ENCODE data around the gene SYNGR3. TPM values are rescaled to one million over a fixed set of nuclear protein-coding genes. Genes with fewer than 3 reads are reported as not detected.

Gene SYNGR3
- total RNA-seq, 1 donor from 2014 or later, result 6.0 TPM

DNA sequence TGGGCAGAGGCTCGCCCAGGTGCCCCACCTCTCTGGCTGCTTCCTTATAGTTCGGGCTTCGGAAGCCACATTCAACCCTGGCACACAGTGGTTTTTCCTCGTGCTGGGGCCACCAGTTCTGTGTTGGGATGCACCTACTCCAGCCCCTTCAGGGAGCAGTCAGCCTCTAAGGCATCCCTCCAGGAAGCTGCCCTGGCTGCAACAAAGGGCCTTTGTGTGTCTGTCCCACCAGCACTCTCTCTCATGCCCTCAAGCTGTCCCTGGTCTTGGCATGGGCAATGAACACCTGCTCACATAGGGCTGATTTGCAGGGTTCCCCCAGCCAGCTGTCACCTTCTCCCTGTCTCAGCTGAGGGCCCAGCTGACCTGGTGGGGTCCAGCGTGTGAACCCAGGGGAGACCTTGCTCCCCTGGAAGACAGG, 7.7 kb upstream of the SYNGR3 start:
- no peak for FAIRE-seq
- H3K4me1 ChIP-seq (ENCODE audit: insufficient read depth, low read length), result peaks cover 15% of the 10 kb centered on the region

DNA sequence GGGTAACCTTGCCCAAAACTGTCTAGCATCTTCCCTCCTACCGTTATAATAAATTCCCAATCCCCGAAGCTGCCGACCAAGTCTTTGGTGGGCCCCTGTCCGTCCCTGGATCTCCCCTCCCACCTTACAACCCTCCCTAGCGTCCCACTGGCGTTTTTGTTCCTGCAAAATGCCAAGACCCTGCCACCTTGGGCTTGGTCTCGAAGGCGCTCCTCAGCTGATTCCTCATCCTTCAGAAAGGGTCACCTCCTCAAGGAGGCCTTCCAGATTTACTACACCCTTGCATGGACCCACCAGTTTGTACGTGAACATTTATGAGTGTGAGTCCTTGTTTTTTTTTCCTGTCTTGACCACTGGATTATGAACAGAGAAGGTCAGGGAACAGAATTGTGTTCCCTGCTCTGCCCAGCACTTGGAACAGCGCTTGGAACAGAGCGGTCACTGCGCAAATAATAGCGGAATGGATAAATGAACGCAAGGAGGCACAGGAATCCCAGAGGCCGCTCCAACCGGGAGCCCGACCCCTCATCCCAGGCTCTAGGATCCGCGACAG, 6.7 kb upstream of the SYNGR3 start:
- Histone ChIP-seq H3K9me3 (ENCODE audit: insufficient read depth, low read depth, low read length) (no peaks in the 10 kb centered on the region), H4K20me1 (ENCODE audit: insufficient read depth, low read length) (peaks cover 48% of the 10 kb centered on the region), H2AFZ (ENCODE audit: low read depth, low read length) (no peak overlapping the region), H3K36me3 (ENCODE audit: insufficient read depth, low read length) (peaks cover 5% of the 10 kb centered on the region), H3K9ac (ENCODE audit: low read length) (peak overlapping the region; percentile 53), H3K27ac (ENCODE audit: low read depth, low read length) (no peak overlapping the region), H3K4me1 (ENCODE audit: insufficient read depth, low read length) (peaks cover 15% of the 10 kb centered on the region), H3K4me3 (ENCODE audit: insufficient read depth, low read depth, low read length) (peak overlapping the region; percentile 68), H3K4me2 (ENCODE audit: low read length) (peak overlapping the region; percentile 91), H3K27me3 (ENCODE audit: insufficient read depth, low read length) (peaks cover 32% of the 10 kb centered on the region), H3K79me2 (ENCODE audit: insufficient read depth, low read length) (peaks cover 16% of the 10 kb centered on the region)
- Mint-ChIP-seq H3K36me3 (ENCODE audit: low read depth, unreplicated experiment) (peaks cover 2% of the 10 kb centered on the region), H3K4me1 (ENCODE audit: low read depth, unreplicated experiment) (peaks cover 2% of the 10 kb centered on the region), H3K27me3 (ENCODE audit: low read depth, unreplicated experiment) (peaks cover 19% of the 10 kb centered on the region), H3K9me3 (ENCODE audit: unreplicated experiment) (no peaks in the 10 kb centered on the region), H3K27ac (ENCODE audit: unreplicated experiment) (peak overlapping the region; percentile 92), H3K4me3 (ENCODE audit: unreplicated experiment) (peak overlapping the region; percentile 84)
- DNase-seq (ENCODE audit: low read depth) (no peak), FAIRE-seq (no peak)
- TF ChIP-seq, protein P1, sequence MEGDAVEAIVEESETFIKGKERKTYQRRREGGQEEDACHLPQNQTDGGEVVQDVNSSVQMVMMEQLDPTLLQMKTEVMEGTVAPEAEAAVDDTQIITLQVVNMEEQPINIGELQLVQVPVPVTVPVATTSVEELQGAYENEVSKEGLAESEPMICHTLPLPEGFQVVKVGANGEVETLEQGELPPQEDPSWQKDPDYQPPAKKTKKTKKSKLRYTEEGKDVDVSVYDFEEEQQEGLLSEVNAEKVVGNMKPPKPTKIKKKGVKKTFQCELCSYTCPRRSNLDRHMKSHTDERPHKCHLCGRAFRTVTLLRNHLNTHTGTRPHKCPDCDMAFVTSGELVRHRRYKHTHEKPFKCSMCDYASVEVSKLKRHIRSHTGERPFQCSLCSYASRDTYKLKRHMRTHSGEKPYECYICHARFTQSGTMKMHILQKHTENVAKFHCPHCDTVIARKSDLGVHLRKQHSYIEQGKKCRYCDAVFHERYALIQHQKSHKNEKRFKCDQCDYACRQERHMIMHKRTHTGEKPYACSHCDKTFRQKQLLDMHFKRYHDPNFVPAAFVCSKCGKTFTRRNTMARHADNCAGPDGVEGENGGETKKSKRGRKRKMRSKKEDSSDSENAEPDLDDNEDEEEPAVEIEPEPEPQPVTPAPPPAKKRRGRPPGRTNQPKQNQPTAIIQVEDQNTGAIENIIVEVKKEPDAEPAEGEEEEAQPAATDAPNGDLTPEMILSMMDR (IDR thresholded peaks at IDR 0.05; ENCODE audit: insufficient read depth, low read depth, low read length), result no peak
- TF ChIP-seq EZH2 (IDR thresholded peaks at IDR 0.05; ENCODE audit: insufficient read depth, low read length), result no peak

More for the DNA sequence above, 7.7 kb upstream of the SYNGR3 start:
- peaks cover 19% of the 10 kb centered on the region for H3K27me3 Mint-ChIP-seq (ENCODE audit: low read depth, unreplicated experiment)
- no peak overlapping the region for H3K27ac ChIP-seq (ENCODE audit: low read depth, low read length)
- no peak overlapping the region for H3K4me2 ChIP-seq (ENCODE audit: low read length)
- no peak for TF ChIP-seq EZH2 (IDR thresholded peaks at IDR 0.05; ENCODE audit: insufficient read depth, low read length)
- TF ChIP-seq, protein P1 (IDR thresholded peaks at IDR 0.05; ENCODE audit: insufficient read depth, low read depth, low read length), result no peak
- H2AFZ ChIP-seq (ENCODE audit: low read depth, low read length), result no peak overlapping the region
- H3K9me3 ChIP-seq (ENCODE audit: insufficient read depth, low read depth, low read length), result no peaks in the 10 kb centered on the region
- peaks cover 2% of the 10 kb centered on the region for H3K4me1 Mint-ChIP-seq (ENCODE audit: low read depth, unreplicated experiment)
- no peak overlapping the region for H3K9ac ChIP-seq (ENCODE audit: low read length)
- no peak overlapping the region for H3K4me3 Mint-ChIP-seq (ENCODE audit: unreplicated experiment)
- no peak overlapping the region for H3K27ac Mint-ChIP-seq (ENCODE audit: unreplicated experiment)
- DNase-seq (ENCODE audit: low read depth), result no peak
- H3K36me3 Mint-ChIP-seq (ENCODE audit: low read depth, unreplicated experiment), result peaks cover 3% of the 10 kb centered on the region
- peaks cover 32% of the 10 kb centered on the region for H3K27me3 ChIP-seq (ENCODE audit: insufficient read depth, low read length)
- no peak overlapping the region for H3K4me3 ChIP-seq (ENCODE audit: insufficient read depth, low read depth, low read length)
- H4K20me1 ChIP-seq (ENCODE audit: insufficient read depth, low read length), result peaks cover 48% of the 10 kb centered on the region
- peaks cover 5% of the 10 kb centered on the region for H3K36me3 ChIP-seq (ENCODE audit: insufficient read depth, low read length)
- H3K9me3 Mint-ChIP-seq (ENCODE audit: unreplicated experiment), result no peaks in the 10 kb centered on the region
- H3K79me2 ChIP-seq (ENCODE audit: insufficient read depth, low read length), result peaks cover 16% of the 10 kb centered on the region
